Sigmoid colon (tissue), 7 donors: ENCODE results near the gene ATP2C1. TPM values are rescaled to one million over a fixed set of nuclear protein-coding genes. Genes with fewer than 3 reads are reported as not detected.

ENCODE experiments used
- DNase-seq: peaks from one replicate; pipeline ENCODE4 v3.0.0-alpha.2; 2019
- H3K27ac ChIP-seq, 4 donors: fragments of 200-600 bp; sonication (generic); one replicate each; pipeline ENCODE4 v1.5.1; 2016 to 2019; ENCODE audit warnings: mild to moderate bottlenecking in 1 of 4
- H3K27me3 ChIP-seq, 3 donors: fragments of 200-600 bp; sonication (generic); one replicate each; pipeline ENCODE4 v1.5.1; 2019; ENCODE audit warnings: mild to moderate bottlenecking in 1 of 3
- H3K36me3 ChIP-seq, 4 donors: fragments of 200-600 bp; sonication (generic); one replicate each; pipeline ENCODE4 v1.5.1; 2016 to 2019
- H3K4me1 ChIP-seq, 4 donors: fragments of 200-600 bp; sonication (generic); one replicate each; pipeline ENCODE4 v1.5.1; 2017 to 2019
- H3K4me3 ChIP-seq, 4 donors: fragments of 200-600 bp; sonication (generic); one replicate each; pipeline ENCODE4 v1.5.1; 2017 to 2019; ENCODE audit warnings: mild to moderate bottlenecking in 2 of 4, moderate library complexity in 1 of 4
- H3K9me3 ChIP-seq, 4 donors: fragments of 200-600 bp in 3 of 4; sonication (generic) in 3 of 4; one replicate each; pipeline versions ENCODE4 v1.5.1 to v1.6.1; 2013 to 2019
- EP300 ChIP-seq, 4 donors: sonication (generic); formaldehyde crosslinking; IDR thresholded peaks; one replicate each; pipeline ENCODE4 v1.6.1; 2017; ENCODE audit warnings: antibody characterized with exemption in 4 of 4
- POLR2A ChIP-seq, 2 donors: fragments of 450-650 bp; IDR thresholded peaks; one replicate each; pipeline ENCODE4 v1.6.1; 2016; ENCODE audit warnings: antibody characterized with exemption in 2 of 2, mild to moderate bottlenecking in 2 of 2, moderate library complexity in 2 of 2
- POLR2AphosphoS5 ChIP-seq, 4 donors: sonication (generic); formaldehyde crosslinking; IDR thresholded peaks; one replicate each; pipeline ENCODE4 v1.6.1; 2017; ENCODE audit warnings: antibody characterized with exemption in 4 of 4
- WGBS, 2 donors: extraction: QIAGEN DNeasy Blood & Tissue Kit; methylation state at CpG; one replicate each; pipeline ENCODE4 v1.1.7; 2013; 5-methylcytosine and 5-hydroxymethylcytosine counted together
- intact Hi-C: fragments of 100-400 bp; cut with DNase I; formaldehyde crosslinking; loops from one replicate; pipeline ENCODE4 v1.15.1; 2023
- polyA plus RNA-seq, 3 donors: library from polyadenylated mRNA; stranded (reverse); fragments of 200-250 nt; gene quantifications; one replicate each; pipeline ENCODE4 v1.2.3, GENCODE V29; 2013
- total RNA-seq, 4 donors: library from RNA; depleted of rRNA; stranded (reverse); fragments of >200 nt; gene quantifications; one replicate each; pipeline ENCODE4 v1.1.0, GENCODE V29; 2016
- TF ChIP-seq, protein P1 (sequence below), 4 experiments: fragments of 450-650 bp in 3 of 4; fragments of 200-600 bp in 1 of 4; IDR thresholded peaks; one replicate each; pipeline ENCODE4 v1.5.1; 2016 to 2019; ENCODE audit warnings: antibody characterized with exemption in 4 of 4, mild to moderate bottlenecking in 3 of 4, moderate library complexity in 2 of 4
- donor health status: healthy with polysubstance abuse.
- donor health status: Bipolar disorder and iron deficiency.
- donor health status: healthy.

Gene ATP2C1
- total and polyA plus RNA-seq, 7 donors: 13.8 to 46.7 (median 38.0) TPM

DNA sequence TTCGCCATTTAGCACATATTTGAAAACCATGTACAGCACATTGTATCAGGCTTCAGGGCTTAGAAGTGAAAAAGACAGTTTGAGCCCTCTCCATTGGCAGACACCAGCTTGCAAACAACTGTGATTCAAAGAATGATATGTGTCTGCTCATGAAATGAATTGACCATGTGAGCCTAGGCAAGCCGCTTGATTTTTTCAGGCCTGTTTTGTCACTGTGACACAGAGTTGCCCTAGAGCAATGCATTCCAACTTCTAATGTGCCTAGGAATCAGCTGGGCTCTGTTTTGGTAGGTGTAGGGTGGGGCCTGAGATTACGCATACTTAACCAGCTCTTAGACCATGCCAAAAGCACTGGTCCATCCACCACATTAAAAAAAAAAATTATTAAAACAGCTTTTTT is 53.0 kb downstream of the ATP2C1 start:
- H3K27me3 ChIP-seq: no peaks in the 10 kb centered on the region
- no peak for DNase-seq
- no peaks in the 10 kb centered on the region for H3K4me1 ChIP-seq
- H3K36me3 ChIP-seq: peaks cover 0 to 85% (median 24%) of the 10 kb centered on the region in 4 donors
- H3K9me3 ChIP-seq: no peaks in the 10 kb centered on the region
- TF ChIP-seq EP300 (IDR thresholded peaks at IDR 0.05): no peak
- TF ChIP-seq, protein P1, sequence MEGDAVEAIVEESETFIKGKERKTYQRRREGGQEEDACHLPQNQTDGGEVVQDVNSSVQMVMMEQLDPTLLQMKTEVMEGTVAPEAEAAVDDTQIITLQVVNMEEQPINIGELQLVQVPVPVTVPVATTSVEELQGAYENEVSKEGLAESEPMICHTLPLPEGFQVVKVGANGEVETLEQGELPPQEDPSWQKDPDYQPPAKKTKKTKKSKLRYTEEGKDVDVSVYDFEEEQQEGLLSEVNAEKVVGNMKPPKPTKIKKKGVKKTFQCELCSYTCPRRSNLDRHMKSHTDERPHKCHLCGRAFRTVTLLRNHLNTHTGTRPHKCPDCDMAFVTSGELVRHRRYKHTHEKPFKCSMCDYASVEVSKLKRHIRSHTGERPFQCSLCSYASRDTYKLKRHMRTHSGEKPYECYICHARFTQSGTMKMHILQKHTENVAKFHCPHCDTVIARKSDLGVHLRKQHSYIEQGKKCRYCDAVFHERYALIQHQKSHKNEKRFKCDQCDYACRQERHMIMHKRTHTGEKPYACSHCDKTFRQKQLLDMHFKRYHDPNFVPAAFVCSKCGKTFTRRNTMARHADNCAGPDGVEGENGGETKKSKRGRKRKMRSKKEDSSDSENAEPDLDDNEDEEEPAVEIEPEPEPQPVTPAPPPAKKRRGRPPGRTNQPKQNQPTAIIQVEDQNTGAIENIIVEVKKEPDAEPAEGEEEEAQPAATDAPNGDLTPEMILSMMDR (IDR thresholded peaks at IDR 0.05): no peak
- no peak overlapping the region for H3K27ac ChIP-seq
- no peak overlapping the region for H3K4me3 ChIP-seq
- 97% methylated on average over 3 of the region's 3 CpGs for WGBS, 2 donors
- intact Hi-C loops: no loop called here

DNA sequence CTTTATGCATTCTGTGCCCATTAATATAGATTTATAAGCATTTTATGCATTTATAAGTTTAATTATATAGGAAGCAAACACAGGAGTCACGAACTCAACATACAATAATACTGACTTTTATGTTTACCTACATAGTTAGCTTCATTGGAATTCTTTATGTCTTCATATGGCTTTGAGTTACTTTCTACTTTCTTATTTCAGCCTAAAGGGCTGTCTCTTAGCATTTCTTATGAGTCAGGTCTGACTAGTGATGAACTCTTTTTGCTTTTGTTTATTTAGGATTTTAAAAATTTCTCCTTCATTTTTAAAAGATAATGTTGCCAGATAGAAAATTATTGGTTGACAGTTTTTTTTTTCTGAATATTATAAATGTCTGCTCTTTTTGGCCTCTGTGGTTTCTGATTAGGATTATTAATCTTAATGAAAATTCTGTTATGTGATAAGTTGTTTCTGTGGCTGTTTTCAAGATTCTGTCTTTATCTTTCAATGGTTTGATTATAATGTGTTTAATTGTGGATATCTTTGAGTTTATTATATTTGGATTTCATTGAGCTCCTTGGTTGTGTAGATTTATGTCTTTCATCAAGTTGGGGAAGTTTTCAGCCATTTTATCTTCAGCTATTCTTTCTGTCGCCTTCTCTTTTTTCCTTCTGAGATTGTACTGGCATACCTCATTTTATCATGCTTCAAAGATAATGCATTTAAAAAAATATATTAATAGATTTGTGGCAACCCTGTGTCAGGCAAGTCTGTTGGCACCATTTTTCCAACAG is 54.3 kb downstream of the ATP2C1 start:
- intact Hi-C loops: no loop called here
- peaks cover 0 to 72% (median 18%) of the 10 kb centered on the region in 4 donors for H3K36me3 ChIP-seq
- H3K4me1 ChIP-seq: no peaks in the 10 kb centered on the region
- H3K9me3 ChIP-seq: no peaks in the 10 kb centered on the region
- H3K27ac ChIP-seq: no peak overlapping the region
- no peak for DNase-seq
- WGBS, 2 donors: 94 to 97% methylated on average over 2 of the region's 2 CpGs
- TF ChIP-seq, protein P1 (IDR thresholded peaks at IDR 0.05): no peak
- TF ChIP-seq POLR2A (IDR thresholded peaks at IDR 0.05) (no peak), POLR2AphosphoS5 (IDR thresholded peaks at IDR 0.05) (no peak), EP300 (IDR thresholded peaks at IDR 0.05) (no peak)
- H3K27me3 ChIP-seq: no peaks in the 10 kb centered on the region
- H3K4me3 ChIP-seq: no peak overlapping the region

DNA sequence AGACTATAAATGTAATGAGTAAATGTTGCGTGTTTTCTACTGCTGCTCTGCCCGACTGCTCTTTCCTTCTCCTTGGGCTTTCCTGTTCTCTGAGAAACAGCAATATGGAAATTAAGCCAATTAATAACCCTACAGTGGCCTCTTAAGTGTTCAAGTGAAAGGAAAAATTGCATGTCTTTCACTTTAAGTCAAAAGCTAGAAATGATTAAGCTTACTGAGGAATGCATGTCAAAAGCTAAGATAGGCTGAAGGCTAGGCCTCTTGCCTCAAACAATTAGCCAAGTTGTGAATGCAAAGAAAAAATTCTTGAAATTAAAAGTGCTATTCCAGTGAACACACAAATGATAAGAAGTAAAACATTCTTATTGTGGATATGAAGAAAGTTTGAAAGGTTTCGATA is 55.0 kb downstream of the ATP2C1 start:
- Histone ChIP-seq H3K4me3 (no peak overlapping the region), H3K27me3 (no peaks in the 10 kb centered on the region), H3K27ac (no peak overlapping the region), H3K4me1 (no peaks in the 10 kb centered on the region), H3K36me3 (peaks cover 0 to 69% (median 17%) of the 10 kb centered on the region in 4 donors), H3K9me3 (no peaks in the 10 kb centered on the region)
- TF ChIP-seq EP300 (IDR thresholded peaks at IDR 0.05): no peak
- TF ChIP-seq POLR2AphosphoS5 (IDR thresholded peaks at IDR 0.05): no peak
- TF ChIP-seq, protein P1 (IDR thresholded peaks at IDR 0.05): no peak
- no peak for TF ChIP-seq POLR2A (IDR thresholded peaks at IDR 0.05)
- 89 to 96% methylated on average over 3 of the region's 3 CpGs for WGBS, 2 donors
- no peak for DNase-seq
- intact Hi-C loops: no loop called here

DNA sequence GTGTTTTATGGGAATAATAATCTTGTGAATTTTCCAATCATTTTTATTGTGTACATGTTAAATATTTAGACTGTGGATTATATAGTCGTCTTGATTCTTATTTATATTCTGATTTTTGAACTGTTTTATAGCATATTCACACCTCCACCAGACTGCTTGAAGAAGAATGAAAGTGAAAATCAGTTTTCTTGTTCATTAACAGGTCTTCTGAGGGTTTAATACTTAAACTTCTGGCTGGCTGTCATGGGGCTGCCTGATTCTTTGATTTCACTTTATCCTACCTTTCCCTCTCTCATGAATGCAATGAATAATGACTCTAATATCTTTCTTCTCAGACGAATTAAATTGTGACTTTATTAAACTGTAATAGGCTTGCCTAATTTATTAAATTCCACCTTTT is 56.2 kb downstream of the ATP2C1 start:
- DNase-seq: no peak
- no peaks in the 10 kb centered on the region for H3K27me3 ChIP-seq
- H3K9me3 ChIP-seq: no peaks in the 10 kb centered on the region
- no peak for TF ChIP-seq EP300 (IDR thresholded peaks at IDR 0.05)
- TF ChIP-seq, protein P1 (IDR thresholded peaks at IDR 0.05): no peak
- intact Hi-C loops: no loop called here
- H3K4me1 ChIP-seq: no peaks in the 10 kb centered on the region
- H3K4me3 ChIP-seq: no peak overlapping the region
- H3K27ac ChIP-seq: no peak overlapping the region
- 42 to 71% methylated on average over 2 of the region's 2 CpGs for WGBS, 2 donors
- H3K36me3 ChIP-seq: peaks cover 0 to 69% (median 11%) of the 10 kb centered on the region in 4 donors

DNA sequence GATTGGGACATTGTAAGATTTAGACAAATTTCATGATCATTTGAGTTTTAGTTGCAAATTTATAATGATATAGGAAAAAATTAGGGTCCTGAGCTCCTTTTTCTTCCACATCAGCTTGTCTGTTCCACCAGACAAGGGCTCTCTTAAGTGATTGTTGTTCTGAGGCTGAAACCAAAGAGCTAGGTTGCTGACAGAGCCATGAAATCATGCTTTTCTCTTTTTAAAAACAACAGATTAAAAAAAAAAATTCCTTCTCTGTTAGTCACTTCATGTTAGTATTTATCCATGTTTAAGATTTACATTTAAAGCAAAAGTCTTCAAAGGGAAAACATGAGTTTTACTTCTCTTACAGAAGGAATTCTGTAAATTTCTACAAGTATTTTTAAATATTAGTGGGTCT is 56.8 kb downstream of the ATP2C1 start:
- H3K27ac ChIP-seq: no peak overlapping the region
- TF ChIP-seq POLR2AphosphoS5 (IDR thresholded peaks at IDR 0.05): no peak
- TF ChIP-seq POLR2A (IDR thresholded peaks at IDR 0.05): no peak
- TF ChIP-seq, protein P1 (IDR thresholded peaks at IDR 0.05): no peak
- no peak for TF ChIP-seq EP300 (IDR thresholded peaks at IDR 0.05)
- no peaks in the 10 kb centered on the region for H3K4me1 ChIP-seq
- H3K36me3 ChIP-seq: peaks cover 0 to 72% (median 14%) of the 10 kb centered on the region in 4 donors
- intact Hi-C loops: no loop called here
- no peak for DNase-seq
- no peaks in the 10 kb centered on the region for H3K27me3 ChIP-seq
- no peak overlapping the region for H3K4me3 ChIP-seq
- no peaks in the 10 kb centered on the region for H3K9me3 ChIP-seq
